HS-5 (cell line): ENCODE data around the gene DTX1.
"Not testable (repeated sequence)": the region's sequence is repeated elsewhere in the genome, so short reads cannot be mapped to it uniquely, and the experiment has no call there.

Experiments
- DNase-seq: peaks from one replicate; pipeline ENCODE4 v3.0.0-alpha.2; 2012; ENCODE audit warnings: low read depth

The DTX1 gene

DNA sequence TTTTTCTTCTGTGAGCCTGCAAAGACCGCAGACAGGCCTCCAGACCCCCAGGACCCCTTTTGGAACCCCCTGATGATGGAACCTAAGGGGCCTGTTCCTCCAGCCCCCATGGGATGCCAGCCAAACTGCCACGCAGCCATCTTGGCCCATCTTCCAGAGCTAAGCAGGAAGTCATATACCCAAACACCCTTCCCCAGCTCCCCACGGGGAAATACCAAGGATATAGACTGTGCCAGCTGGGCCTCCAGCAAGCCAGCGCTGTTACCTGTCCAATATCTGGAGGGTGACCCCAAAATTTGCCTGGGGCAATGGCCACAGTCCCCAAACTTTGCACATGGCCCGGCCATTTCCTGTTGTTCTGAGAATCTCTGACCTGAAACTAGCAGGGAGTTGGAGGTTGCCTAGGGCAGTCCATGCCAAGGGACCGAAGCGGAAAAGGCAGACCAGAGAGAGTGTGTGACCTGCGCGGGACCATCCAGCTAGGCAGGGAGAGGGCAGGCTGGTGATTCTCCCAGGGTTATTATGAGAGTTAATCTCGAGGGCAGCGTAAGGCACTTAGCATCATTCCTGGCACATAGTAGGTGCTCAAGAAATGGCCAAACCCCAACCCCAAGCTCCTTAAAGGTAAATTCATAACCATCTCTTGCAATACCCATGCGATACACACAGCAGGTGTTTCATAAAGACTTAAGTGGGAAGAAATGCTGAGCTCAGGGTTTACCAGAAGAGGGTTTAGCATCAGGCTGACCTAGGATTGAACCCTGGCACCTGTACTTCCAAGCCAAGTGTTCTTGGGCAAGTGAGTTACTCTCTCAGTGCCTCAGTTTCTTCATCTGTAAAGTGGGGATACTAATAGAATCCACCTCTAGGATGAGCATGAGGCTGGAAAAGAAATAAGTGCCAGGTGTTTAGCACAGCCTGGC is 81.6 kb downstream of the DTX1 start:
- DNase-seq = no peak

GRCh38 chr12:113138826-113139225 is 82.3 kb downstream of the DTX1 start:
- no peak for DNase-seq

DNA sequence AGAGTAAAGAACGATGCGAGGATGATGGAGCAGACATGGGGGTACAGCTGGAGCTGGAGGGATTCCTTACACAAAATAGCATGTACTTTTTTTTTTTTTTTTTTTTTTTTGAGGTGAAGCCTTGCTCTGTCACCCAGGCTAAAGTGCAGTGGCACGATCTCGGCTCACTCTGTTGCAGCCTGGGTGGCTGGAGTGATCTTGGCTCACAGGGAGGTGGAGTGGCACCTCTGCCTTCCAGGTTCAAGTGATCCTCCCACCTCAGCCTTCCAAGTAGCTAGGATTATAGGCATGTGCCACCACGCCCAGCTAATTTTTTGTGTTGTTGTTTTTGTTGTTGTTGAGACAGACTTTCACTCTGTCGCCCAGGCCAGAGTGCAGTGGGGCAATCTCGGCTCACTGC is 84.2 kb downstream of the DTX1 start:
- no peak for DNase-seq

DNA sequence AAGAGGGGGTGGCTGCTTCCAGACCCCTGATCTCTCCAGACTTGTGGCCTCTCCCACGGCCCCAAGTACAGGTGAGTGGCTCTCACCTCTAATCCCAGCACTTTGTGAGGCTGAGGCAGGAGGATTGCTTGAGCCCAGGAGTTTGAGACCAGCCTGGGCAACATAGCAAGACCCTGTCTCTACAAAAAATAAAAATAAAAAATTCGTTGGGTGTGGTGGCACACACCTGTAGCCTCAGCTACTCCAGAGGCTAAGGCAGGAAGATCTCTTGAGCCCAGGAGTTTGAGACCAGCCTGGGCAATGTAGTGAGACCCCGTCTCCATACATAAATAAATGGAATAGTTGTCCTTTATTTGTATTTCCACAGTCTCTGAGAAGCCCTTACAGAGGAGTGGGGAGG is 85.2 kb downstream of the DTX1 start:
- DNase-seq = not testable (repeated sequence)

DNA sequence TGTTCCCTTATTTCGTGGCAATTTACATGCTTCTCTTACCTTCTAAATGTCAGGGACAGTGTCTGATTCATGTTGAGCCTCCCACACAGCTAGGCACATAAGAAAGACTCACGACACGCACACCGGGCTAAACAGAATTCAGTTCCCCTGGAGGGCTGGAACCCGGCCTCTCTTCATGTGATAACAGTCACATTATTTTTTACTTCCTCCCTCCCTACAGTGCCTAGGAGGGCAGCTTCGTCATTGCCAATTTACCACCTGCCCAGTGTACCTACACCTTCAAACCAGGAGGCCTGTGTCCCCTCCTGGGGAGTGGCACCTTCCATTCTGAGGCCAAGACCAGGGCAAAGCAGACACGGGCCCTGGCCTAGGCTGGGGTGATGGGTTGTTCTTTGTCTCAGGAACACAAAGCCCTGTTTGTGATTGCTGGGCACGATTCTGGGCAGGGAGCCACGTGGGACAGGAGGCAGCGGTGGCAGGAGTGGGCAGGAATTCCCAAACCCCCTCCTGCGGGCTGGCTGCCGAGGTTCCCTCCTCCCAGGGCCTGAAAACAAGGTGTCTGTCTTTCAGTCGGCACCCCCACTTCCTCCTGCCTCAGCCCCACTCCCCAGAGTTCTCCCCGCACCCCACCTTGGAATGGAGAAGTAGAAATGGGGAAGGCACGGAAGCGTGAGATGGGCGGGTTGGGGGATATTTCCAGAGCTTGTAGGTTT is 85.8 kb downstream of the DTX1 start:
- DNase-seq = no peak

DNA sequence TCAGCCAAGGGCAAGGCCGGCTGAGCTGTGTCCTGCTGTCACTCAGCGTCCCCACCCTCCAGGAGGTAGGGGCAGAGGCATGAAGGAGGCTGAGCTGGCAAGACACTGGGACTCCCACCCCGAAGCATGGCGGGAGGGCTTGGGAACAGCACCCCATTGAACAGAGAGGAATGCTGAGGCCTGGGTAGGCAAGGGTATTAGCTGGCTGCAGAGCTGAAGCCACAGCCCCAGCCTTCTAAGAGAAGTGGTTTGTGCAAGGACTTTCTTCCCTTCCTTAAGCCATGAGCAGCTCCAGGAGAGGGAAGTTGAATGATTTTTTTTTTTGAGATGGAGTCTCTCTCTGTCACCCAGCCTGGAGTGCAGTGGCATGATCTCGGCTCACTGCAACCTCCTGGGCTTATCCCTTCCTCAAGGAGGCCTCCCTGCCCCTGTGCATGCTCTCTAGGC is 86.4 kb downstream of the DTX1 start:
- no peak for DNase-seq

- no peak for DNase-seq
Measured at GRCh38 chr12:113143959-113144358, 87.4 kb downstream of the DTX1 start.

GRCh38 chr12:113144806-113145205 is 88.3 kb downstream of the DTX1 start:
- DNase-seq = no peak

- no peak for DNase-seq
Measured at GRCh38 chr12:113145720-113146551, 89.4 kb downstream of the DTX1 start.

DNA sequence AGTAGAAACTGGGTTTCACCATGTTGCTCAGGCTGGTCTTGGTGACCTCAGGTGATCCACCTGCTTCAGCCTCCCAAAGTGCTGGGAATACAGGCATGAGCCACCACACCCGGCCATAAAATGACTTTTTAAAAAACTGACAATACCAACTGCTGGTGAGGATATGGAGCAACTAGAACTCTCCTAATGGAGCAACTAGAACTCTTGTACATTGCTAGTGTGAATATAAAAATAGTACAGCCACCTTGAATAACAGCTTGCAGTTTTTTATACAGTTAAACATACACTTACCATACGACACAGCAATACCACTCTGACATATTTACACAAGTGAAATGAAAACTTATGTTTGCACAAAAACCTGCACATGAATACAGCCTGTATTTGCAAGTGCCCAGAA is 90.5 kb downstream of the DTX1 start:
- DNase-seq = no peak
